ENCODE results near the gene GTPBP3. TPM values are rescaled to one million over a fixed set of nuclear protein-coding genes. Genes with fewer than 3 reads are reported as not detected.

Gene GTPBP3
- total RNA-seq, 1 donor from 2014 or later, result 25.5 TPM

- Histone ChIP-seq H3K4me1 (peaks cover 10% of the 10 kb centered on the region), H3K9me3 (no peaks in the 10 kb centered on the region), H3K4me3 (peak overlapping the region; percentile 44 to 54), H3K27ac (no peak overlapping the region), H3K36me3 (no peaks in the 10 kb centered on the region), H3K27me3 (no peaks in the 10 kb centered on the region)
- DNase-seq (ENCODE audit: extremely low spot score in 2 of 2), result no peak
- intact Hi-C loops (cut with DNase I), result loop anchor here (2.0 kb wide), 1 partner anchor 99 kb away; no protein-coding TSS in a partner anchor
- TF ChIP-seq CTCF (IDR thresholded peaks at IDR 0.05), result no peak
- no peak for TF ChIP-seq POLR2A (IDR thresholded peaks at IDR 0.05)
- TF ChIP-seq POLR2AphosphoS5 (IDR thresholded peaks at IDR 0.05; ENCODE audit: insufficient read depth in 1 of 2, low read depth in 1 of 2), result no peak
Measured at GRCh38 chr19:17391371-17392151, 54.2 kb downstream of the GTPBP3 start.

Other genes with a start within 250 kb of the GTPBP3 start
- 30.9 TPM for gene USE1, start 122.2 kb upstream of the GTPBP3 start, total RNA-seq
- 24.1 TPM for gene OCEL1, start 111.3 kb upstream of the GTPBP3 start, total RNA-seq
- 41.3 TPM for gene NR2F6, start 91.6 kb upstream of the GTPBP3 start, total RNA-seq
- gene USHBP1, start 72.8 kb upstream of the GTPBP3 start, total RNA-seq, result 20.4 TPM
- 59.7 TPM for gene BABAM1, start 70.1 kb upstream of the GTPBP3 start, total RNA-seq
- 2.9 TPM for gene ANKLE1, start 55.7 kb upstream of the GTPBP3 start, total RNA-seq
- 10.8 TPM for gene ABHD8, start 34.1 kb upstream of the GTPBP3 start, total RNA-seq
- gene MRPL34, start 31.7 kb upstream of the GTPBP3 start, total RNA-seq, result 176 TPM
- 12.0 TPM for gene DDA1, start 28.0 kb upstream of the GTPBP3 start, total RNA-seq
- 10.3 TPM for gene ANO8, start 2.7 kb upstream of the GTPBP3 start, total RNA-seq
- gene PLVAP, start 39.8 kb downstream of the GTPBP3 start, total RNA-seq, result 74.9 TPM
- not detected for gene CCDC194, start 56.6 kb downstream of the GTPBP3 start, total RNA-seq
- gene BST2, start 68.1 kb downstream of the GTPBP3 start, total RNA-seq, result 88.4 TPM
- 53.3 TPM for gene MVB12A, start 82.5 kb downstream of the GTPBP3 start, total RNA-seq
- gene TMEM221, start 111.1 kb downstream of the GTPBP3 start, total RNA-seq, result 0.49 TPM
- not detected for gene NXNL1, start 123.4 kb downstream of the GTPBP3 start, total RNA-seq
- 22.1 TPM for gene SLC27A1, start 133.0 kb downstream of the GTPBP3 start, total RNA-seq
- gene PGLS, start 174.1 kb downstream of the GTPBP3 start, total RNA-seq, result 134 TPM
- 55.0 TPM for gene COLGALT1, start 218.1 kb downstream of the GTPBP3 start, total RNA-seq